Measurements from ENCODE around the gene OSTC.

Gene OSTC

GRCh38 chr4:108703966-108704365 is 53.6 kb downstream of the OSTC start:
- Histone ChIP-seq H3K36me3 (ENCODE audit: insufficient read depth, low read length) (no peaks in the 10 kb centered on the region), H3K4me1 (ENCODE audit: insufficient read depth, low read length, poor library complexity, severe bottlenecking) (peaks cover 32% of the 10 kb centered on the region), H3K4me3 (ENCODE audit: low read length, poor library complexity, severe bottlenecking) (no peak overlapping the region), H3K27me3 (ENCODE audit: insufficient read depth, low read length, poor library complexity, severe bottlenecking) (no peaks in the 10 kb centered on the region), H2AFZ (ENCODE audit: low read length) (no peak overlapping the region), H3K9ac (ENCODE audit: low read depth, low read length, poor library complexity, severe bottlenecking) (no peak overlapping the region), H4K20me1 (ENCODE audit: insufficient read depth, low read length, poor library complexity, severe bottlenecking) (no peaks in the 10 kb centered on the region), H3K9me2 (replicated peaks; ENCODE audit: low read depth, low read length) (no peaks in the 10 kb centered on the region), H3K79me2 (ENCODE audit: insufficient read depth, low read length) (no peaks in the 10 kb centered on the region), H3K9me3 (ENCODE audit: insufficient read depth, low read depth, low read length) (no peaks in the 10 kb centered on the region), H3K4me2 (ENCODE audit: low read depth, low read length, poor library complexity, severe bottlenecking) (no peak overlapping the region), H3F3A (ENCODE audit: low read depth) (0 out of 2 replicates have a peak, but pooled peaks cover 4% of the 10 kb centered on the region)
- TF ChIP-seq EZH2phosphoT487 (IDR thresholded peaks at IDR 0.05; ENCODE audit: borderline replicate concordance) = no peak
- TF ChIP-seq, protein P1, sequence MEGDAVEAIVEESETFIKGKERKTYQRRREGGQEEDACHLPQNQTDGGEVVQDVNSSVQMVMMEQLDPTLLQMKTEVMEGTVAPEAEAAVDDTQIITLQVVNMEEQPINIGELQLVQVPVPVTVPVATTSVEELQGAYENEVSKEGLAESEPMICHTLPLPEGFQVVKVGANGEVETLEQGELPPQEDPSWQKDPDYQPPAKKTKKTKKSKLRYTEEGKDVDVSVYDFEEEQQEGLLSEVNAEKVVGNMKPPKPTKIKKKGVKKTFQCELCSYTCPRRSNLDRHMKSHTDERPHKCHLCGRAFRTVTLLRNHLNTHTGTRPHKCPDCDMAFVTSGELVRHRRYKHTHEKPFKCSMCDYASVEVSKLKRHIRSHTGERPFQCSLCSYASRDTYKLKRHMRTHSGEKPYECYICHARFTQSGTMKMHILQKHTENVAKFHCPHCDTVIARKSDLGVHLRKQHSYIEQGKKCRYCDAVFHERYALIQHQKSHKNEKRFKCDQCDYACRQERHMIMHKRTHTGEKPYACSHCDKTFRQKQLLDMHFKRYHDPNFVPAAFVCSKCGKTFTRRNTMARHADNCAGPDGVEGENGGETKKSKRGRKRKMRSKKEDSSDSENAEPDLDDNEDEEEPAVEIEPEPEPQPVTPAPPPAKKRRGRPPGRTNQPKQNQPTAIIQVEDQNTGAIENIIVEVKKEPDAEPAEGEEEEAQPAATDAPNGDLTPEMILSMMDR (conservative IDR thresholded peaks at IDR 0.05; ENCODE audit: low read length) = no peak

- no peaks in the 10 kb centered on the region for H3K27me3 ChIP-seq (ENCODE audit: insufficient read depth, low read length, poor library complexity, severe bottlenecking)
- H3F3A ChIP-seq (ENCODE audit: low read depth) = no peaks in the 10 kb centered on the region
- H3K79me2 ChIP-seq (ENCODE audit: insufficient read depth, low read length) = no peaks in the 10 kb centered on the region
- no peaks in the 10 kb centered on the region for H3K9me2 ChIP-seq (replicated peaks; ENCODE audit: low read depth, low read length)
- H3K4me3 ChIP-seq (ENCODE audit: low read length, poor library complexity, severe bottlenecking) = no peak overlapping the region
- H3K9me3 ChIP-seq (ENCODE audit: insufficient read depth, low read depth, low read length) = no peaks in the 10 kb centered on the region
- H3K4me1 ChIP-seq (ENCODE audit: insufficient read depth, low read length, poor library complexity, severe bottlenecking) = peaks cover 21% of the 10 kb centered on the region
- H4K20me1 ChIP-seq (ENCODE audit: insufficient read depth, low read length, poor library complexity, severe bottlenecking) = no peaks in the 10 kb centered on the region
- no peak overlapping the region for H2AFZ ChIP-seq (ENCODE audit: low read length)
- TF ChIP-seq, protein P1 (conservative IDR thresholded peaks at IDR 0.05; ENCODE audit: low read length) = no peak
- no peak for TF ChIP-seq EZH2phosphoT487 (IDR thresholded peaks at IDR 0.05; ENCODE audit: borderline replicate concordance)
- H3K9ac ChIP-seq (ENCODE audit: low read depth, low read length, poor library complexity, severe bottlenecking) = no peak overlapping the region
- no peaks in the 10 kb centered on the region for H3K36me3 ChIP-seq (ENCODE audit: insufficient read depth, low read length)
- no peak overlapping the region for H3K4me2 ChIP-seq (ENCODE audit: low read depth, low read length, poor library complexity, severe bottlenecking)
Observed at GRCh38 chr4:108706289-108706688, 55.9 kb downstream of the OSTC start.

GRCh38 chr4:108709234-108709633 is 58.8 kb downstream of the OSTC start:
- Histone ChIP-seq H3K27me3 (ENCODE audit: insufficient read depth, low read length, poor library complexity, severe bottlenecking) (no peaks in the 10 kb centered on the region), H3K9me2 (replicated peaks; ENCODE audit: low read depth, low read length) (no peaks in the 10 kb centered on the region), H3K79me2 (ENCODE audit: insufficient read depth, low read length) (no peaks in the 10 kb centered on the region), H3K9me3 (ENCODE audit: insufficient read depth, low read depth, low read length) (no peaks in the 10 kb centered on the region), H3F3A (ENCODE audit: low read depth) (no peaks in the 10 kb centered on the region), H3K9ac (ENCODE audit: low read depth, low read length, poor library complexity, severe bottlenecking) (no peak overlapping the region), H3K4me3 (ENCODE audit: low read length, poor library complexity, severe bottlenecking) (no peak overlapping the region), H3K4me1 (ENCODE audit: insufficient read depth, low read length, poor library complexity, severe bottlenecking) (no peaks in the 10 kb centered on the region), H4K20me1 (ENCODE audit: insufficient read depth, low read length, poor library complexity, severe bottlenecking) (no peaks in the 10 kb centered on the region), H3K4me2 (ENCODE audit: low read depth, low read length, poor library complexity, severe bottlenecking) (no peak overlapping the region), H3K36me3 (ENCODE audit: insufficient read depth, low read length) (no peaks in the 10 kb centered on the region), H2AFZ (ENCODE audit: low read length) (no peak overlapping the region)
- TF ChIP-seq, protein P1 (conservative IDR thresholded peaks at IDR 0.05; ENCODE audit: low read length) = no peak
- no peak for TF ChIP-seq EZH2phosphoT487 (IDR thresholded peaks at IDR 0.05; ENCODE audit: borderline replicate concordance)

Measured in Loucy (cell line).